Loucy (cell line): ENCODE measurements around the gene DPH3.

Source experiments
- H2AFZ ChIP-seq: fragments of 200-600 bp; sonication (generic); 2 replicates; pipeline ENCODE4 v1.6.0; 2016; ENCODE audit warnings: antibody characterized with exemption, mild to moderate bottlenecking, low read length, moderate library complexity
- H3F3A ChIP-seq: fragments of 200-600 bp; 2 replicates; pipeline ENCODE4 v1.6.0; 2016; ENCODE audit warnings: antibody characterized with exemption, low read depth, mild to moderate bottlenecking
- H3K27me3 ChIP-seq: fragments of 200-600 bp; sonication (generic); 2 replicates; pipeline ENCODE4 v1.6.1; 2014; ENCODE audit warnings: low read length, mild to moderate bottlenecking; ENCODE audit not compliant: insufficient read depth, poor library complexity, severe bottlenecking
- H3K36me3 ChIP-seq: fragments of 200-600 bp; sonication (generic); 2 replicates; pipeline ENCODE4 v1.6.1; 2016; ENCODE audit warnings: low read length; ENCODE audit not compliant: insufficient read depth
- H3K4me1 ChIP-seq: fragments of 200-600 bp; sonication (generic); 2 replicates; pipeline ENCODE4 v1.5.1; 2014; ENCODE audit warnings: low read length, mild to moderate bottlenecking; ENCODE audit not compliant: insufficient read depth, poor library complexity, severe bottlenecking
- H3K4me2 ChIP-seq: fragments of 200-600 bp; sonication (generic); 2 replicates; pipeline ENCODE4 v1.6.0; 2014; ENCODE audit warnings: antibody characterized with exemption, low read length, low read depth, mild to moderate bottlenecking; ENCODE audit not compliant: poor library complexity, severe bottlenecking
- H3K4me3 ChIP-seq: fragments of 200-600 bp; sonication (generic); 2 replicates; pipeline ENCODE4 v1.5.1; 2014; ENCODE audit warnings: low read length, mild to moderate bottlenecking, mixed read lengths; ENCODE audit not compliant: poor library complexity, severe bottlenecking
- H3K79me2 ChIP-seq: fragments of 200-600 bp; sonication (generic); 2 replicates; pipeline ENCODE4 v1.6.1; 2014; ENCODE audit warnings: low read length; ENCODE audit not compliant: insufficient read depth
- H3K9ac ChIP-seq: fragments of 200-600 bp; sonication (generic); 2 replicates; pipeline ENCODE4 v1.6.0; 2014; ENCODE audit warnings: mild to moderate bottlenecking, low read depth, low read length, moderate library complexity; ENCODE audit not compliant: poor library complexity, severe bottlenecking
- H3K9me2 ChIP-seq: fragments of 200-600 bp; sonication (generic); replicated peaks from 2 replicates; pipeline ENCODE4 v1.6.1; 2016; ENCODE audit warnings: low read depth, low read length, mixed read lengths
- H3K9me3 ChIP-seq: fragments of 200-600 bp; sonication (generic); 2 replicates; pipeline ENCODE4 v1.6.1; 2014; ENCODE audit warnings: mild to moderate bottlenecking, antibody characterized with exemption, low read length, low read depth; ENCODE audit not compliant: insufficient read depth
- H4K20me1 ChIP-seq: fragments of 200-600 bp; sonication (generic); 2 replicates; pipeline ENCODE4 v1.6.0; 2014; ENCODE audit warnings: antibody characterized with exemption, low read length, mild to moderate bottlenecking; ENCODE audit not compliant: insufficient read depth, poor library complexity, severe bottlenecking
- EZH2phosphoT487 ChIP-seq: fragments of 200-600 bp; IDR thresholded peaks from 2 replicates; pipeline ENCODE4 v1.6.1; 2018; ENCODE audit warnings: antibody characterized with exemption, mild to moderate bottlenecking, moderate library complexity, borderline replicate concordance
- TF ChIP-seq, protein P1 (sequence below): fragments of 200-600 bp; sonication (generic); conservative IDR thresholded peaks from 2 replicates; pipeline ENCODE4 v1.5.1; 2014; ENCODE audit warnings: mild to moderate bottlenecking, antibody characterized with exemption, low read length

The DPH3 gene

GRCh38 chr3:16300307-16300706 lies 35.6 kb upstream of the DPH3 start:
- Histone ChIP-seq H3K9me2 (no peaks in the 10 kb centered on the region), H3K79me2 (no peaks in the 10 kb centered on the region), H3K27me3 (no peaks in the 10 kb centered on the region), H2AFZ (no peak overlapping the region), H3K36me3 (peaks cover 50% of the 10 kb centered on the region), H3K9me3 (0 out of 2 replicates have a peak, but pooled peaks cover 6% of the 10 kb centered on the region), H3K4me1 (peaks cover 45% of the 10 kb centered on the region), H3K4me2 (peak overlapping the region; percentile 66), H3F3A (peaks cover 3% of the 10 kb centered on the region), H3K9ac (peak overlapping the region; percentile 21), H4K20me1 (no peaks in the 10 kb centered on the region), H3K4me3 (peak overlapping the region; percentile 37)
- TF ChIP-seq, protein P1, sequence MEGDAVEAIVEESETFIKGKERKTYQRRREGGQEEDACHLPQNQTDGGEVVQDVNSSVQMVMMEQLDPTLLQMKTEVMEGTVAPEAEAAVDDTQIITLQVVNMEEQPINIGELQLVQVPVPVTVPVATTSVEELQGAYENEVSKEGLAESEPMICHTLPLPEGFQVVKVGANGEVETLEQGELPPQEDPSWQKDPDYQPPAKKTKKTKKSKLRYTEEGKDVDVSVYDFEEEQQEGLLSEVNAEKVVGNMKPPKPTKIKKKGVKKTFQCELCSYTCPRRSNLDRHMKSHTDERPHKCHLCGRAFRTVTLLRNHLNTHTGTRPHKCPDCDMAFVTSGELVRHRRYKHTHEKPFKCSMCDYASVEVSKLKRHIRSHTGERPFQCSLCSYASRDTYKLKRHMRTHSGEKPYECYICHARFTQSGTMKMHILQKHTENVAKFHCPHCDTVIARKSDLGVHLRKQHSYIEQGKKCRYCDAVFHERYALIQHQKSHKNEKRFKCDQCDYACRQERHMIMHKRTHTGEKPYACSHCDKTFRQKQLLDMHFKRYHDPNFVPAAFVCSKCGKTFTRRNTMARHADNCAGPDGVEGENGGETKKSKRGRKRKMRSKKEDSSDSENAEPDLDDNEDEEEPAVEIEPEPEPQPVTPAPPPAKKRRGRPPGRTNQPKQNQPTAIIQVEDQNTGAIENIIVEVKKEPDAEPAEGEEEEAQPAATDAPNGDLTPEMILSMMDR = no peak
- TF ChIP-seq EZH2phosphoT487 = no peak

- Histone ChIP-seq H3K36me3 (peaks cover 53% of the 10 kb centered on the region), H3K9me3 (0 out of 2 replicates have a peak, but pooled peaks cover 6% of the 10 kb centered on the region), H3K79me2 (no peaks in the 10 kb centered on the region), H3K4me2 (no peak overlapping the region), H3K9me2 (no peaks in the 10 kb centered on the region), H3F3A (peaks cover 3% of the 10 kb centered on the region), H4K20me1 (no peaks in the 10 kb centered on the region), H3K4me1 (peaks cover 42% of the 10 kb centered on the region), H2AFZ (no peak overlapping the region), H3K9ac (no peak overlapping the region), H3K4me3 (no peak overlapping the region), H3K27me3 (no peaks in the 10 kb centered on the region)
- TF ChIP-seq, protein P1 = no peak
- no peak for TF ChIP-seq EZH2phosphoT487
These were observed 35.0 kb upstream of the DPH3 start for GRCh38 chr3:16299746-16300145.

DNA sequence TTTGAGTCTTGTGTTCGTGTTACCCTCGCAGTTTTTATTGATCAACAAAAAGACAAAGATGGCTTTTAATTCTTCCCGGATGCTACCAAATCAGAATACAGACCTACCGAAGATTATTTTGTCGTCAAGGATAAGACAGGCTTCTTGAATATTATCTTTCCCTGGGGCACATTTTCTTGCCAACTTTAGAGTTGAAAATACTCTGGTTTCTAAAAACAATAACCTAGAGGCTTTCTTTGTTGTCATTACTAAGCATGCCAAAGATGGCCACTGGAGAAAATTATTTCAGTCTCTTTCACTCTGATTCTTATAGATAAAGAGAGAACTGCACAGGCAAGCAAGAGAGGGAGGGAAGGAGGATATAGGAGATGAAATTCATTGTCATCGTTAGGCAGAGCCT lies 34.1 kb upstream of the DPH3 start:
- no peaks in the 10 kb centered on the region for H3K79me2 ChIP-seq
- H3K36me3 ChIP-seq = peaks cover 52% of the 10 kb centered on the region
- H2AFZ ChIP-seq = no peak overlapping the region
- no peaks in the 10 kb centered on the region for H3K9me2 ChIP-seq
- no peak overlapping the region for H3K4me2 ChIP-seq
- peaks cover 3% of the 10 kb centered on the region for H3F3A ChIP-seq
- H3K4me1 ChIP-seq = peaks cover 39% of the 10 kb centered on the region
- no peak overlapping the region for H3K4me3 ChIP-seq
- no peak for TF ChIP-seq EZH2phosphoT487
- TF ChIP-seq, protein P1 = no peak
- 0 out of 2 replicates have a peak, but pooled peaks cover 7% of the 10 kb centered on the region for H3K9me3 ChIP-seq
- no peaks in the 10 kb centered on the region for H4K20me1 ChIP-seq
- H3K27me3 ChIP-seq = no peaks in the 10 kb centered on the region
- H3K9ac ChIP-seq = no peak overlapping the region
